Measurements from ENCODE around the gene NPEPPS. TPM values are rescaled to one million over a fixed set of nuclear protein-coding genes. Genes with fewer than 3 reads are reported as not detected.

Gene NPEPPS
- total and polyA plus RNA-seq, 2 of the 13 experiments (the other 11 are each of a cell fraction or from before 2014, with no cell fraction given): 53.5 to 127 TPM

DNA sequence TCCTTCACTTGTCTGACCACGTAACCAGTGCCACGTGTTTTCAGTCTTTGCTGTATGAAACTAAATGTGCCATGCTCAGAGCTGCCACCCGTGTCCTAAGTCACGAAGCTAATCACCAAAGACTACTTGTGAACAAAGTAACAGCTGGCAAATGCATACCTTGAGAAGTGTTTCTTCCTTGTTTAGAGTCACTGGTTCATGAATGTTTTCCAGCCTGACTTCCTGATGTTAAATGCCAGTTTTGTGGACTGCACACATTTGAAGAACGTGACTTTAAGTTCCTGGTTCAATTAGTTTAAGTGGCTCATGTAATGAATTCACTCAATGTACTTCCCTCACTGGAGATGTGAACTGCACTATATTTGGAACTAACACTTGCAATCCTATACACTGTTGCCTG, 98.9 kb downstream of the NPEPPS start:
- CTCF ChIA-PET (ENCODE audit: low intra/inter-chr PET ratio, low total read pairs): no interaction called here
- no peak overlapping the region for H3K4me3 ChIP-seq (replicated peaks in 1 of 3; ENCODE audit: insufficient read depth in 1 of 3, low read depth in 2 of 3, low read length in 3 of 3)
- POLR2A ChIA-PET: interaction anchor here (1.3 kb wide), 1 partner anchor 20 kb away, joined by 3 read pairs; the partner anchor contains the start of gene KPNB1
- in situ Hi-C loops (cut with HindIII; ENCODE audit: extremely low pct_ligation_motif_present, low pct_unique_long_range_greater_than_20kb) (no loop called here), intact Hi-C loops (cut with micrococcal nuclease; ENCODE audit: unreplicated experiment) (no loop called here)
- TF ChIP-seq SRF (IDR thresholded peaks at IDR 0.05; ENCODE audit: low read depth, low read length) (no peak), ZNF557 (CRISPR knock-in tag; IDR thresholded peaks at IDR 0.05) (no peak), PREB (CRISPR knock-in tag; IDR thresholded peaks at IDR 0.05) (no peak), JUN (CRISPR knock-in tag; IDR thresholded peaks at IDR 0.05) (no peak), CREM (IDR thresholded peaks at IDR 0.05) (no peak), CREM (CRISPR knock-in tag; IDR thresholded peaks at IDR 0.05) (no peak), SP5 (CRISPR knock-in tag; IDR thresholded peaks at IDR 0.05; ENCODE audit: borderline replicate concordance, low read depth) (no peak), DNMT1 (CRISPR knock-in tag; IDR thresholded peaks at IDR 0.05) (no peak), ZNF343 (CRISPR knock-in tag; IDR thresholded peaks at IDR 0.05) (no peak), ZUFSP (CRISPR knock-in tag; IDR thresholded peaks at IDR 0.05; ENCODE audit: borderline replicate concordance) (no peak), SP140L (CRISPR knock-in tag; IDR thresholded peaks at IDR 0.05; ENCODE audit: borderline replicate concordance) (no peak), GABPB1 (CRISPR knock-in tag; IDR thresholded peaks at IDR 0.05) (no peak), ZIK1 (CRISPR knock-in tag; IDR thresholded peaks at IDR 0.05; ENCODE audit: borderline replicate concordance, low read depth) (no peak), ZNF781 (CRISPR knock-in tag; IDR thresholded peaks at IDR 0.05; ENCODE audit: borderline replicate concordance, not compliant biosample characterization) (no peak)
- TF ChIP-seq, protein P1, sequence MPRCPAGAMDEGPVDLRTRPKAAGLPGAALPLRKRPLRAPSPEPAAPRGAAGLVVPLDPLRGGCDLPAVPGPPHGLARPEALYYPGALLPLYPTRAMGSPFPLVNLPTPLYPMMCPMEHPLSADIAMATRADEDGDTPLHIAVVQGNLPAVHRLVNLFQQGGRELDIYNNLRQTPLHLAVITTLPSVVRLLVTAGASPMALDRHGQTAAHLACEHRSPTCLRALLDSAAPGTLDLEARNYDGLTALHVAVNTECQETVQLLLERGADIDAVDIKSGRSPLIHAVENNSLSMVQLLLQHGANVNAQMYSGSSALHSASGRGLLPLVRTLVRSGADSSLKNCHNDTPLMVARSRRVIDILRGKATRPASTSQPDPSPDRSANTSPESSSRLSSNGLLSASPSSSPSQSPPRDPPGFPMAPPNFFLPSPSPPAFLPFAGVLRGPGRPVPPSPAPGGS (CRISPR knock-in tag; IDR thresholded peaks at IDR 0.05): no peak
- TF ChIP-seq, protein P2, sequence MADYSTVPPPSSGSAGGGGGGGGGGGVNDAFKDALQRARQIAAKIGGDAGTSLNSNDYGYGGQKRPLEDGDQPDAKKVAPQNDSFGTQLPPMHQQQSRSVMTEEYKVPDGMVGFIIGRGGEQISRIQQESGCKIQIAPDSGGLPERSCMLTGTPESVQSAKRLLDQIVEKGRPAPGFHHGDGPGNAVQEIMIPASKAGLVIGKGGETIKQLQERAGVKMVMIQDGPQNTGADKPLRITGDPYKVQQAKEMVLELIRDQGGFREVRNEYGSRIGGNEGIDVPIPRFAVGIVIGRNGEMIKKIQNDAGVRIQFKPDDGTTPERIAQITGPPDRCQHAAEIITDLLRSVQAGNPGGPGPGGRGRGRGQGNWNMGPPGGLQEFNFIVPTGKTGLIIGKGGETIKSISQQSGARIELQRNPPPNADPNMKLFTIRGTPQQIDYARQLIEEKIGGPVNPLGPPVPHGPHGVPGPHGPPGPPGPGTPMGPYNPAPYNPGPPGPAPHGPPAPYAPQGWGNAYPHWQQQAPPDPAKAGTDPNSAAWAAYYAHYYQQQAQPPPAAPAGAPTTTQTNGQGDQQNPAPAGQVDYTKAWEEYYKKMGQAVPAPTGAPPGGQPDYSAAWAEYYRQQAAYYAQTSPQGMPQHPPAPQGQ (CRISPR knock-in tag; IDR thresholded peaks at IDR 0.05; ENCODE audit: borderline replicate concordance): no peak
- H3K79me2 ChIP-seq (ENCODE audit: insufficient read depth, low read length): no peaks in the 10 kb centered on the region
- no peak overlapping the region for H3K4me2 ChIP-seq (ENCODE audit: low read depth, low read length)
- H4K20me1 ChIP-seq (ENCODE audit: insufficient read depth, low read length): no peaks in the 10 kb centered on the region
- no peak for DNase-seq (ENCODE audit: low spot score)
- no peak for FAIRE-seq
- no peaks in the 10 kb centered on the region for H3K9me3 ChIP-seq (ENCODE audit: low read length)
- no peak for ATAC-seq
- peaks cover 2% of the 10 kb centered on the region; the same call in 1 of the 2 replicates for H3K4me1 ChIP-seq (ENCODE audit: insufficient read depth, low read length)
- no peak overlapping the region for H2AFZ ChIP-seq (ENCODE audit: low read length)
- H3K36me3 ChIP-seq (replicated peaks in 1 of 2; ENCODE audit: control insufficient read depth in 1 of 2, insufficient read depth in 2 of 2, low read length in 2 of 2): no peaks in the 10 kb centered on the region; a peak in 1 of 5 replicates
- no peak overlapping the region for H3K9ac ChIP-seq (ENCODE audit: insufficient read depth, low read depth, low read length)
- no TSS peak for BruUV-seq (replicated peaks)
- WGBS (ENCODE audit: low lambda C conversion rate): 72% methylated on average over 5 of the region's 5 CpGs
- no peaks in the 10 kb centered on the region for H3K27me3 ChIP-seq (ENCODE audit: control insufficient read depth in 1 of 2, insufficient read depth in 2 of 2, low read length in 2 of 2)
- no peak overlapping the region for H3K27ac ChIP-seq (ENCODE audit: extremely low read length, insufficient read depth, low read length)
